ENCODE measurements around the gene NAA15. TPM values are rescaled to one million over a fixed set of nuclear protein-coding genes. Genes with fewer than 3 reads are reported as not detected.

NAA15 gene
- total RNA-seq, 1 donor from 2014 or later = 31.2 TPM

DNA sequence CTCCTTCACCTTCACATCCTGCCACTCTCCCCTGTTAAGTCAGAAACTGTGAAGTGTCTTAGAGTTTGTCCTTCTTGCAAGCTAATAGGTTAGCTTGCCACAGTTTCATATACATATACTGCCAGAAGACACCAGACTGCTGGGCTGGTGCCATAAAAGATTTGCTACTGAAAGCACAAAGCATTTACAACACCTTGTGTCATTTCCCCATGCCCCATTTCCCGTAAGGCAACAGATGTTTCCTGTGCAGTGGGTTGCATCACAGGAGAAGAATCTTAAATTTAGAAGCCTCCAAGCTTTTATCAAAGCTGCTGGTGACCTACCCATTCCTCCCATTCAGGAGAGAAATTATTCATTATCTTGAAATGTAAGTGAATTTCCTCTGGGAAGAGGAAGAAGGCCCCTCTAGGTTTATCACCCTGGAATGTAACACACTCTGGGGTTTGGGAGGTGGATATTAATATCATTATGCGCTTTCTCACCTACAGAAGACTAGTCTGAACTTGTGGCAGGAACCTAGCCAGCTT is 118.1 kb downstream of the NAA15 start:
- no peak for DNase-seq
- Histone ChIP-seq H3K36me3 (no peaks in the 10 kb centered on the region), H3K9me3 (no peaks in the 10 kb centered on the region), H3K4me1 (peaks cover 19% of the 10 kb centered on the region), H3K27ac (peak overlapping the region; percentile 61), H3K27me3 (ENCODE audit: low read depth) (no peaks in the 10 kb centered on the region), H3K4me3 (no peak overlapping the region)
- intact Hi-C loops (cut with DNase I) = no loop called here
- TF ChIP-seq, protein P1, sequence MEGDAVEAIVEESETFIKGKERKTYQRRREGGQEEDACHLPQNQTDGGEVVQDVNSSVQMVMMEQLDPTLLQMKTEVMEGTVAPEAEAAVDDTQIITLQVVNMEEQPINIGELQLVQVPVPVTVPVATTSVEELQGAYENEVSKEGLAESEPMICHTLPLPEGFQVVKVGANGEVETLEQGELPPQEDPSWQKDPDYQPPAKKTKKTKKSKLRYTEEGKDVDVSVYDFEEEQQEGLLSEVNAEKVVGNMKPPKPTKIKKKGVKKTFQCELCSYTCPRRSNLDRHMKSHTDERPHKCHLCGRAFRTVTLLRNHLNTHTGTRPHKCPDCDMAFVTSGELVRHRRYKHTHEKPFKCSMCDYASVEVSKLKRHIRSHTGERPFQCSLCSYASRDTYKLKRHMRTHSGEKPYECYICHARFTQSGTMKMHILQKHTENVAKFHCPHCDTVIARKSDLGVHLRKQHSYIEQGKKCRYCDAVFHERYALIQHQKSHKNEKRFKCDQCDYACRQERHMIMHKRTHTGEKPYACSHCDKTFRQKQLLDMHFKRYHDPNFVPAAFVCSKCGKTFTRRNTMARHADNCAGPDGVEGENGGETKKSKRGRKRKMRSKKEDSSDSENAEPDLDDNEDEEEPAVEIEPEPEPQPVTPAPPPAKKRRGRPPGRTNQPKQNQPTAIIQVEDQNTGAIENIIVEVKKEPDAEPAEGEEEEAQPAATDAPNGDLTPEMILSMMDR (IDR thresholded peaks at IDR 0.05) = no peak
- ATAC-seq = peak; percentile 61 to 71

DNA sequence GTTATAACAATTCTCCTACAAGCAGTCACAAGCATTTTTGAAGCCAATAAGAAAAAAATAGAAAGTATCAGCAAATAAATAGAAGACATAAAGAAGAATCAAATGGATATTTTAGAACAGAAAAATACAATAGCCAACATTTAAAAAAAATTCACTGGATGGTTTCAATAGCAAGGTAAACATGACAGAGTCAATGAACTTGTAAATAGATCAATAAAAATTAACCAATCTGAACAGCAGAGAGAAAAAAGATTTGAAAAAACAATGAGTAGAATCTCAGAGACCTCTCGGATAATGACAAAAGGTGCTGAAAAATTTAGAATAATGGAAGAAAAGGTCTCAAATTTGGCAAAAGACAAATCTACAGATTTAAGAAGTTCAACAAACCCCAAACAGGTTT is 119.3 kb downstream of the NAA15 start:
- Histone ChIP-seq H3K4me3 (no peak overlapping the region), H3K36me3 (no peaks in the 10 kb centered on the region), H3K4me1 (peaks cover 19% of the 10 kb centered on the region), H3K27me3 (ENCODE audit: low read depth) (no peaks in the 10 kb centered on the region), H3K9me3 (no peaks in the 10 kb centered on the region), H3K27ac (peak overlapping the region; percentile 26)
- intact Hi-C loops (cut with DNase I) = no loop called here
- DNase-seq = no peak
- TF ChIP-seq, protein P1 (IDR thresholded peaks at IDR 0.05) = no peak
- ATAC-seq = no peak

GRCh38 chr4:139436122-139436521 is 134.8 kb downstream of the NAA15 start:
- no peak for ATAC-seq
- intact Hi-C loops (cut with DNase I) = no loop called here

GRCh38 chr4:139438141-139438540 is 136.8 kb downstream of the NAA15 start:
- no peak overlapping the region for H3K4me3 ChIP-seq
- no peaks in the 10 kb centered on the region for H3K9me3 ChIP-seq
- no peaks in the 10 kb centered on the region for H3K27me3 ChIP-seq (ENCODE audit: low read depth)
- ATAC-seq (no peak), DNase-seq (no peak)
- no peaks in the 10 kb centered on the region for H3K36me3 ChIP-seq
- TF ChIP-seq, protein P1 (IDR thresholded peaks at IDR 0.05) = no peak
- H3K4me1 ChIP-seq = no peaks in the 10 kb centered on the region
- H3K27ac ChIP-seq = no peak overlapping the region
- intact Hi-C loops (cut with DNase I) = no loop called here

More at GRCh38 chr4:139436122-139436521, 134.8 kb downstream of the NAA15 start:
- TF ChIP-seq, protein P1 (IDR thresholded peaks at IDR 0.05) = no peak
- H3K36me3 ChIP-seq = no peaks in the 10 kb centered on the region
- H3K27ac ChIP-seq = no peak overlapping the region
- DNase-seq = no peak
- no peaks in the 10 kb centered on the region for H3K9me3 ChIP-seq
- no peaks in the 10 kb centered on the region for H3K27me3 ChIP-seq (ENCODE audit: low read depth)
- no peaks in the 10 kb centered on the region for H3K4me1 ChIP-seq
- no peak overlapping the region for H3K4me3 ChIP-seq

DNA sequence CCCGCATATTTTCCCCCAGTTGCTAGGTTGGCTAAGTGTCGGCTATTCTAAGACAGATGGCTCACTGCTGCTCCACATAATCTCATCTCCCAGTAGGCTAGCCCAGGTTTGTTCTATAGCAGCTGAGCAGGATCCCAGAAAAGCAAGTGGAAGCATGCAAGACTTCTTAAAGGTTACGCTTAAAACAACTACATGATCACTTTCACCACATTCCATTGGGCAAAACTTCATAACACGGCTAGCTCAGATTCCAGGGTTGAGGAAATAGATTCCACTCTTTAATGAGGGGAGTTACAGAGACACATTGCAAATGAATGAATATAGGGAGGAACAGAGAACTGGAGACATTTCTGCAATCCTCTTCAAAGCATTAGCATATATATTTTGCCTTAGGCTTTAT is 139.7 kb downstream of the NAA15 start:
- intact Hi-C loops (cut with DNase I) = no loop called here
- no peak for ATAC-seq
- Histone ChIP-seq H3K27ac (no peak overlapping the region), H3K27me3 (ENCODE audit: low read depth) (no peaks in the 10 kb centered on the region), H3K9me3 (no peaks in the 10 kb centered on the region), H3K36me3 (no peaks in the 10 kb centered on the region), H3K4me3 (no peak overlapping the region), H3K4me1 (no peaks in the 10 kb centered on the region)
- no peak for DNase-seq
- TF ChIP-seq, protein P1 (IDR thresholded peaks at IDR 0.05) = no peak

Measured in lower lobe of right lung (tissue), 2 donors.